Measurements from ENCODE around the gene FAM107B.

DNA sequence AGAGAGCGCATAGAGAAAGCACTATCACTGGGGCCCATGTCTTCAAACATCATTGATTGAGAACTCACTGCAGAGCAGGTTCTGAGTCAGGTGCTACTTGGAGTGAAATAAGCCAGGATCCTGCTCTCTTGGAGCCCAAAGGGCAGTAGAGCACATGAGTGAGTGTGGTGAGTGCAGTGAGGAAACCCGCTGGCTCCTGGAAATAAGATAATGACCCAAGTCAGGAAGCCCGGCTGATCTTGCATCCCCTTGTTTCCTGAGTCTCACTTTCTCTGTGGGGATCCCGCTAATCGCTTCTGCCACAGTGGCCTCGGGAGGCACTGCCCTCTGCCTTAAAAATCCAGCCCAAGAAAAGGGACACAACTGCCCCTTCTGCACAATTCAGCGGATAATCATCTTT, 7.1 kb upstream of the FAM107B start:
- TF ChIP-seq, protein P1, sequence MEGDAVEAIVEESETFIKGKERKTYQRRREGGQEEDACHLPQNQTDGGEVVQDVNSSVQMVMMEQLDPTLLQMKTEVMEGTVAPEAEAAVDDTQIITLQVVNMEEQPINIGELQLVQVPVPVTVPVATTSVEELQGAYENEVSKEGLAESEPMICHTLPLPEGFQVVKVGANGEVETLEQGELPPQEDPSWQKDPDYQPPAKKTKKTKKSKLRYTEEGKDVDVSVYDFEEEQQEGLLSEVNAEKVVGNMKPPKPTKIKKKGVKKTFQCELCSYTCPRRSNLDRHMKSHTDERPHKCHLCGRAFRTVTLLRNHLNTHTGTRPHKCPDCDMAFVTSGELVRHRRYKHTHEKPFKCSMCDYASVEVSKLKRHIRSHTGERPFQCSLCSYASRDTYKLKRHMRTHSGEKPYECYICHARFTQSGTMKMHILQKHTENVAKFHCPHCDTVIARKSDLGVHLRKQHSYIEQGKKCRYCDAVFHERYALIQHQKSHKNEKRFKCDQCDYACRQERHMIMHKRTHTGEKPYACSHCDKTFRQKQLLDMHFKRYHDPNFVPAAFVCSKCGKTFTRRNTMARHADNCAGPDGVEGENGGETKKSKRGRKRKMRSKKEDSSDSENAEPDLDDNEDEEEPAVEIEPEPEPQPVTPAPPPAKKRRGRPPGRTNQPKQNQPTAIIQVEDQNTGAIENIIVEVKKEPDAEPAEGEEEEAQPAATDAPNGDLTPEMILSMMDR (IDR thresholded peaks at IDR 0.05): no peak
- TF ChIP-seq POLR2A (IDR thresholded peaks at IDR 0.05): no peak
- no peak for TF ChIP-seq EP300 (IDR thresholded peaks at IDR 0.05)
- TF ChIP-seq POLR2AphosphoS5 (IDR thresholded peaks at IDR 0.05): no peak

Data from suprapubic skin (tissue), 4 donors.